HepG2 (cell line): ENCODE data around the gene CHMP6. TPM values are rescaled to one million over a fixed set of nuclear protein-coding genes. Genes with fewer than 3 reads are reported as not detected.

Source experiments
- ASH2L ChIP-seq: fragments of 300-600, 200-600 bp; sonication (generic); IDR thresholded peaks from 2 replicates; pipeline ENCODE4 v1.7.0; 2017; ENCODE audit warnings: low read depth, mild to moderate bottlenecking, moderate library complexity, mixed read lengths, low read length; ENCODE audit not compliant: insufficient read length
- CEBPZ ChIP-seq: IDR thresholded peaks from 2 replicates; pipeline ENCODE4 v1.6.1; 2012; ENCODE audit warnings: low read length, improper control_type of control experiment
- IKZF1 ChIP-seq: fragments of 450-650 bp; IDR thresholded peaks from 2 replicates; pipeline ENCODE4 v1.7.1; 2016
- RAD21 ChIP-seq: fragments of 450-650 bp; formaldehyde crosslinking; IDR thresholded peaks from 2 replicates; pipeline ENCODE4 v1.5.0; 2020; ENCODE audit warnings: mild to moderate bottlenecking
- RXRA ChIP-seq: sonication (generic); formaldehyde crosslinking; IDR thresholded peaks from 2 replicates; pipeline ENCODE4 v1.5.1; 2020; ENCODE audit warnings: missing genetic modification reagents
- SOX13 ChIP-seq, 3 experiments: fragments of 450-650 bp in 1 of 3; sonication (generic) in 1 of 3; formaldehyde crosslinking in 1 of 3; IDR thresholded peaks in 2 of 3; conservative IDR thresholded peaks in 1 of 3; 2 replicates each; pipeline versions ENCODE4 v1.5.0 to v1.6.1; 2016 to 2020; ENCODE audit warnings: antibody characterized with exemption in 1 of 3, mild to moderate bottlenecking in 1 of 3, missing compliant biosample characterization in 1 of 3, missing genetic modification reagents in 1 of 3, moderate library complexity in 1 of 3
- TCF7L2 ChIP-seq: IDR thresholded peaks from 2 replicates; pipeline ENCODE4 v1.6.1; 2011; ENCODE audit warnings: mild to moderate bottlenecking, low read depth, low read length, moderate library complexity
- THAP11 ChIP-seq: IDR thresholded peaks from 2 replicates; pipeline ENCODE4 v1.6.1; 2016; ENCODE audit warnings: missing biosample characterization, missing genetic modification reagents
- ZNF446 ChIP-seq: sonication (generic); formaldehyde crosslinking; IDR thresholded peaks from 2 replicates; pipeline ENCODE4 v1.5.0; 2020; ENCODE audit warnings: mild to moderate bottlenecking, missing genetic modification reagents
- ZNF543 ChIP-seq: sonication (generic); formaldehyde crosslinking; IDR thresholded peaks from 2 replicates; pipeline ENCODE4 v1.4.0; 2020; ENCODE audit warnings: mild to moderate bottlenecking, missing genetic modification reagents
- ZNF557 ChIP-seq: sonication (generic); formaldehyde crosslinking; IDR thresholded peaks from 2 replicates; pipeline ENCODE4 v1.4.0; 2020; ENCODE audit warnings: missing genetic modification reagents
- ZNF567 ChIP-seq: sonication (generic); formaldehyde crosslinking; IDR thresholded peaks from 2 replicates; pipeline ENCODE4 v1.8.1; 2023; ENCODE audit warnings: mild to moderate bottlenecking, missing genetic modification reagents, borderline replicate concordance
- ZNF724P ChIP-seq: sonication (generic); formaldehyde crosslinking; IDR thresholded peaks from 2 replicates; pipeline ENCODE4 v1.8.0; 2022; ENCODE audit warnings: missing genetic modification reagents, borderline replicate concordance
- ZSCAN21 ChIP-seq: sonication (generic); formaldehyde crosslinking; IDR thresholded peaks from 2 replicates; pipeline ENCODE4 v1.8.0; 2022; ENCODE audit warnings: mild to moderate bottlenecking, missing genetic modification reagents, moderate library complexity, borderline replicate concordance
- polyA plus RNA-seq, 8 experiments: library from polyadenylated mRNA; depleted of rRNA in 3 of 8; stranded (reverse) in 7 of 8; unstranded in 1 of 8; fragments of >200 nt; fragmentation: Illumina TruSeq in 4 of 8; extraction: Trizol in 4 of 8; gene quantifications; 2 replicates each; pipeline versions ENCODE4 v1.2.1 to v1.2.3, GENCODE V29; 2011 to 2016; ENCODE audit warnings: low read depth in 4 of 8, missing spikeins in 1 of 8, mixed read lengths in 1 of 8; ENCODE audit not compliant: insufficient read depth in 1 of 8
- total RNA-seq, 5 experiments: library from RNA; depleted of rRNA; stranded (reverse); fragments of >200 nt; fragmentation: Illumina TruSeq; extraction: Trizol; gene quantifications; 2 replicates each; pipeline ENCODE4 v1.2.3, GENCODE V29; 2016; ENCODE audit warnings: low read depth in 1 of 5
- TF ChIP-seq, protein P1 (sequence below): sonication (generic); formaldehyde crosslinking; IDR thresholded peaks from 2 replicates; pipeline ENCODE4 v1.9.0; 2021; ENCODE audit warnings: missing genetic modification reagents, borderline replicate concordance
- TF ChIP-seq, protein P2 (sequence below): IDR thresholded peaks from 2 replicates; pipeline ENCODE4 v1.6.1; 2016; ENCODE audit warnings: missing biosample characterization, missing genetic modification reagents, low read depth
- TF ChIP-seq, protein P3 (sequence below): IDR thresholded peaks from 2 replicates; pipeline ENCODE4 v1.6.1; 2016; ENCODE audit warnings: low read depth, missing genetic modification reagents, missing compliant biosample characterization

CHMP6 gene
- total and polyA plus RNA-seq, 2 of the 13 experiments (the other 11 are each of a cell fraction or from before 2014, with no cell fraction given) = 11.1 to 24.2 TPM

DNA sequence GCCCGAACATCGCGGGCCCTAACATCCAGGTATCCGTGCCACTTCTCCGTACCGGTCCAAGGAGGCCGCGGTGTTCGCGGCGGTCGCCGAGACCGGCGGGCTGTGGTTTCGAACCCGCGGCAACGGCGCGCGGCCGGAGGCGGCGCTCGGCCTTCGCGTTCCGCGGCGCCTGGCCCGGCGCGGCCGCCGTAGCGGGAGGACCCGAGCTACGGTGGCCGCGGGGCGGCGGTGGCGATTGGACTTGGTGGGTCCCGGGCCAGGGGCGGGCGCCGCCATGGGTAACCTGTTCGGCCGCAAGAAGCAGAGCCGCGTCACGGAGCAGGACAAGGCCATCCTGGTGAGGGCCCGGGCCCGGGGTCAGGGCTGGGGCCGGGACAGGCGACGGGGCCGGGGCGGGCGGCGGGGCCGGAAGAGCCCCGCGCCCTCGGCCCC lies at the start of gene CHMP6 (continued):
- TF ChIP-seq CEBPZ = no peak
- peak; percentile 90 for TF ChIP-seq THAP11 (CRISPR knock-in tag)
- no peak for TF ChIP-seq IKZF1
- TF ChIP-seq SOX13 (IDR thresholded peaks at IDR 0.05) = no peak
- no peak for TF ChIP-seq SOX13 (CRISPR knock-in tag; conservative IDR thresholded peaks at IDR 0.05 in 1 of 2, IDR thresholded peaks at IDR 0.05 in 1 of 2)
- TF ChIP-seq, protein P1, sequence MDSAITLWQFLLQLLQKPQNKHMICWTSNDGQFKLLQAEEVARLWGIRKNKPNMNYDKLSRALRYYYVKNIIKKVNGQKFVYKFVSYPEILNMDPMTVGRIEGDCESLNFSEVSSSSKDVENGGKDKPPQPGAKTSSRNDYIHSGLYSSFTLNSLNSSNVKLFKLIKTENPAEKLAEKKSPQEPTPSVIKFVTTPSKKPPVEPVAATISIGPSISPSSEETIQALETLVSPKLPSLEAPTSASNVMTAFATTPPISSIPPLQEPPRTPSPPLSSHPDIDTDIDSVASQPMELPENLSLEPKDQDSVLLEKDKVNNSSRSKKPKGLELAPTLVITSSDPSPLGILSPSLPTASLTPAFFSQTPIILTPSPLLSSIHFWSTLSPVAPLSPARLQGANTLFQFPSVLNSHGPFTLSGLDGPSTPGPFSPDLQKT = 0 out of 2 replicates have a peak, but pooled peaks have one; percentile 36
- 0 out of 2 replicates have a peak, but pooled peaks have one; percentile 20 for TF ChIP-seq RXRA (CRISPR knock-in tag)
- TF ChIP-seq ZNF543 = peak; percentile 28; the same call in 1 of the 2 replicates
- TF ChIP-seq ZNF557 = no peak
- no peak for TF ChIP-seq ZNF724P (CRISPR knock-in tag)
- TF ChIP-seq, protein P2, sequence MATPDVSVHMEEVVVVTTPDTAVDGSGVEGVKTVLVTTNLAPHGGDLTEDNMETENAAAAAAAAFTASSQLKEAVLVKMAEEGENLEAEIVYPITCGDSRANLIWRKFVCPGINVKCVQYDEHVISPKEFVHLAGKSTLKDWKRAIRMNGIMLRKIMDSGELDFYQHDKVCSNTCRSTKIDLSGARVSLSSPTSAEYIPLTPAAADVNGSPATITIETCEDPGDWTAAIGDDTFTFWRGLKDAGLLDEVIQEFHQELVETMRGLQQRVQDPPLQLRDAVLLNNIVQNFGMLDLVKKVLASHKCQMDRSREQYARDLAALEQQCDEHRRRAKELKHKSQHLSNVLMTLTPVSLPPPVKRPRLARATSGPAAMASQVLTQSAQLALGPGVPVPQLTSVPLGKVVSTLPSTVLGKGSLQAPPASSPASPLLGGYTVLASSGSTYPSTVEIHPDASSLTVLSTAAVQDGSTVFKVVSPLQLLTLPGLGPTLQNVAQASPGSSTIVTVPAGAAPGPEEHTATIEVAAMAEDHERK (CRISPR knock-in tag) = no peak
- TF ChIP-seq RAD21 (CRISPR knock-in tag) = peak; percentile 54
- no peak; the same call in 1 of the 2 replicates for TF ChIP-seq ZSCAN21 (CRISPR knock-in tag)
- TF ChIP-seq, protein P3, sequence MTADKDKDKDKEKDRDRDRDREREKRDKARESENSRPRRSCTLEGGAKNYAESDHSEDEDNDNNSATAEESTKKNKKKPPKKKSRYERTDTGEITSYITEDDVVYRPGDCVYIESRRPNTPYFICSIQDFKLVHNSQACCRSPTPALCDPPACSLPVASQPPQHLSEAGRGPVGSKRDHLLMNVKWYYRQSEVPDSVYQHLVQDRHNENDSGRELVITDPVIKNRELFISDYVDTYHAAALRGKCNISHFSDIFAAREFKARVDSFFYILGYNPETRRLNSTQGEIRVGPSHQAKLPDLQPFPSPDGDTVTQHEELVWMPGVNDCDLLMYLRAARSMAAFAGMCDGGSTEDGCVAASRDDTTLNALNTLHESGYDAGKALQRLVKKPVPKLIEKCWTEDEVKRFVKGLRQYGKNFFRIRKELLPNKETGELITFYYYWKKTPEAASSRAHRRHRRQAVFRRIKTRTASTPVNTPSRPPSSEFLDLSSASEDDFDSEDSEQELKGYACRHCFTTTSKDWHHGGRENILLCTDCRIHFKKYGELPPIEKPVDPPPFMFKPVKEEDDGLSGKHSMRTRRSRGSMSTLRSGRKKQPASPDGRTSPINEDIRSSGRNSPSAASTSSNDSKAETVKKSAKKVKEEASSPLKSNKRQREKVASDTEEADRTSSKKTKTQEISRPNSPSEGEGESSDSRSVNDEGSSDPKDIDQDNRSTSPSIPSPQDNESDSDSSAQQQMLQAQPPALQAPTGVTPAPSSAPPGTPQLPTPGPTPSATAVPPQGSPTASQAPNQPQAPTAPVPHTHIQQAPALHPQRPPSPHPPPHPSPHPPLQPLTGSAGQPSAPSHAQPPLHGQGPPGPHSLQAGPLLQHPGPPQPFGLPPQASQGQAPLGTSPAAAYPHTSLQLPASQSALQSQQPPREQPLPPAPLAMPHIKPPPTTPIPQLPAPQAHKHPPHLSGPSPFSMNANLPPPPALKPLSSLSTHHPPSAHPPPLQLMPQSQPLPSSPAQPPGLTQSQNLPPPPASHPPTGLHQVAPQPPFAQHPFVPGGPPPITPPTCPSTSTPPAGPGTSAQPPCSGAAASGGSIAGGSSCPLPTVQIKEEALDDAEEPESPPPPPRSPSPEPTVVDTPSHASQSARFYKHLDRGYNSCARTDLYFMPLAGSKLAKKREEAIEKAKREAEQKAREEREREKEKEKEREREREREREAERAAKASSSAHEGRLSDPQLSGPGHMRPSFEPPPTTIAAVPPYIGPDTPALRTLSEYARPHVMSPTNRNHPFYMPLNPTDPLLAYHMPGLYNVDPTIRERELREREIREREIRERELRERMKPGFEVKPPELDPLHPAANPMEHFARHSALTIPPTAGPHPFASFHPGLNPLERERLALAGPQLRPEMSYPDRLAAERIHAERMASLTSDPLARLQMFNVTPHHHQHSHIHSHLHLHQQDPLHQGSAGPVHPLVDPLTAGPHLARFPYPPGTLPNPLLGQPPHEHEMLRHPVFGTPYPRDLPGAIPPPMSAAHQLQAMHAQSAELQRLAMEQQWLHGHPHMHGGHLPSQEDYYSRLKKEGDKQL (CRISPR knock-in tag) = 0 out of 2 replicates have a peak, but pooled peaks have one; percentile 23
- TF ChIP-seq TCF7L2 = no peak
- no peak for TF ChIP-seq ZNF446 (CRISPR knock-in tag)
- peak; percentile 68 for TF ChIP-seq ASH2L
- TF ChIP-seq ZNF567 (CRISPR knock-in tag) = 0 out of 2 replicates have a peak, but pooled peaks have one; percentile 36
